ENCODE results near the gene ANKLE1.

- TF ChIP-seq, protein P1, sequence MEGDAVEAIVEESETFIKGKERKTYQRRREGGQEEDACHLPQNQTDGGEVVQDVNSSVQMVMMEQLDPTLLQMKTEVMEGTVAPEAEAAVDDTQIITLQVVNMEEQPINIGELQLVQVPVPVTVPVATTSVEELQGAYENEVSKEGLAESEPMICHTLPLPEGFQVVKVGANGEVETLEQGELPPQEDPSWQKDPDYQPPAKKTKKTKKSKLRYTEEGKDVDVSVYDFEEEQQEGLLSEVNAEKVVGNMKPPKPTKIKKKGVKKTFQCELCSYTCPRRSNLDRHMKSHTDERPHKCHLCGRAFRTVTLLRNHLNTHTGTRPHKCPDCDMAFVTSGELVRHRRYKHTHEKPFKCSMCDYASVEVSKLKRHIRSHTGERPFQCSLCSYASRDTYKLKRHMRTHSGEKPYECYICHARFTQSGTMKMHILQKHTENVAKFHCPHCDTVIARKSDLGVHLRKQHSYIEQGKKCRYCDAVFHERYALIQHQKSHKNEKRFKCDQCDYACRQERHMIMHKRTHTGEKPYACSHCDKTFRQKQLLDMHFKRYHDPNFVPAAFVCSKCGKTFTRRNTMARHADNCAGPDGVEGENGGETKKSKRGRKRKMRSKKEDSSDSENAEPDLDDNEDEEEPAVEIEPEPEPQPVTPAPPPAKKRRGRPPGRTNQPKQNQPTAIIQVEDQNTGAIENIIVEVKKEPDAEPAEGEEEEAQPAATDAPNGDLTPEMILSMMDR (IDR thresholded peaks at IDR 0.05): no peak
- no peak for TF ChIP-seq POLR2A (IDR thresholded peaks at IDR 0.05)
Measured at GRCh38 chr19:17275441-17276175, 6.1 kb upstream of the ANKLE1 start.
